Peyer's patch (tissue), 4 donors: Measurements from ENCODE around the gene PIK3CD. TPM values are rescaled to one million over a fixed set of nuclear protein-coding genes. Genes with fewer than 3 reads are reported as not detected.

Experiments
- DNase-seq, 3 donors: peaks; one replicate each; pipeline ENCODE4 v3.0.0-alpha.2; 2017 to 2019
- H3K27ac ChIP-seq, 4 donors: fragments of 200-600 bp; sonication (generic); one replicate each; pipeline ENCODE4 v1.5.1; 2016 to 2019
- H3K27me3 ChIP-seq, 2 donors: fragments of 200-600 bp; sonication (generic); one replicate each; pipeline ENCODE4 v1.5.1; 2019
- H3K36me3 ChIP-seq, 3 donors: fragments of 200-600 bp; sonication (generic); one replicate each; pipeline ENCODE4 v1.5.1; 2016 to 2019
- H3K4me1 ChIP-seq, 4 donors: fragments of 200-600 bp; sonication (generic); one replicate each; pipeline ENCODE4 v1.5.1; 2016 to 2019
- H3K4me3 ChIP-seq, 4 donors: fragments of 200-600 bp; sonication (generic); 1 replicate in 3 of 4; 2 replicates in 1 of 4; pipeline ENCODE4 v1.5.1; 2016 to 2019; ENCODE audit warnings: mild to moderate bottlenecking in 1 of 4
- H3K9me3 ChIP-seq, 4 donors: fragments of 200-600 bp; sonication (generic); one replicate each; pipeline ENCODE4 v1.5.1; 2016 to 2019; ENCODE audit warnings: mild to moderate bottlenecking in 1 of 4
- POLR2A ChIP-seq, 2 donors: fragments of 450-650 bp; IDR thresholded peaks; one replicate each; pipeline ENCODE4 v1.5.1; 2017; ENCODE audit warnings: antibody characterized with exemption in 2 of 2, mild to moderate bottlenecking in 2 of 2, moderate library complexity in 2 of 2
- total RNA-seq, 4 donors: library from RNA; depleted of rRNA; stranded (reverse); fragments of >200 nt; gene quantifications; one replicate each; pipeline ENCODE4 v1.1.0, GENCODE V29; 2016
- TF ChIP-seq, protein P1 (sequence below), 6 experiments: fragments of 450-650 bp in 4 of 6; fragments of 200-600 bp in 2 of 6; sonication (generic) in 1 of 6; IDR thresholded peaks; one replicate each; pipeline ENCODE4 v1.5.1; 2017 to 2019; ENCODE audit warnings: antibody characterized with exemption in 6 of 6, mild to moderate bottlenecking in 3 of 6, moderate library complexity in 1 of 6

The PIK3CD gene
- total RNA-seq, 4 donors from 2014 or later: 2.8 to 34.7 (median 7.6) TPM

DNA sequence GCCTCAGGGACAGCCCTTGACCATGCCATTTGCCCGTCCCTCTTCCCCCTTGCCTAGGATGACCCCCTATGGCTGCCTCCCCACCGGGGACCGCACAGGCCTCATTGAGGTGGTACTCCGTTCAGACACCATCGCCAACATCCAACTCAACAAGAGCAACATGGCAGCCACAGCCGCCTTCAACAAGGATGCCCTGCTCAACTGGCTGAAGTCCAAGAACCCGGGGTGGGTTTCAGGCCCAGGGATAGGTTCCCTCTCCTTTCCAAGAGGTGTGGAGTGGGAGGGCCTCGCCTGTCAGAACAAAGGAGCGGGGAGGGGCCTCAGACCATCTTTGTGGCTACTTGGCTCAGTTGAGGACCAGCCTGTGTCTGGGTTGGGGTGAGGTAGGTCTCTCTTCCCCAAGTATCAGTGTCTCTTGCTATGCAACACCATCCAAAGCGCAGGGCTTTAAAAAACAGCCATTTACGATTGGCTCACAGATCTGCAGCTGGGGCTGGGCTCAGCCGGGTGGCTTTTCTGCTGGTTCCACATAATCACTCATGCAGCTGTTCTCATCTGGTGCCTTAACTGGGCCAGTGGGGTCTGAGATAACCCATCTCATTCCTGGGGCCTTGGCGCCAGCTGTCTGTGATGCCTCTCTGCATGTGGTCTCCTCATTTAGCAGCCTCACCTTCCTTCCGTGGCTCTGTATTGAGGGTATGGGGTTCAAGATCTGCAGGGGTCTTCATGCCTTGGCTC lies 71.7 kb downstream of the PIK3CD start:
- TF ChIP-seq POLR2A (IDR thresholded peaks at IDR 0.05): no peak
- TF ChIP-seq, protein P1, sequence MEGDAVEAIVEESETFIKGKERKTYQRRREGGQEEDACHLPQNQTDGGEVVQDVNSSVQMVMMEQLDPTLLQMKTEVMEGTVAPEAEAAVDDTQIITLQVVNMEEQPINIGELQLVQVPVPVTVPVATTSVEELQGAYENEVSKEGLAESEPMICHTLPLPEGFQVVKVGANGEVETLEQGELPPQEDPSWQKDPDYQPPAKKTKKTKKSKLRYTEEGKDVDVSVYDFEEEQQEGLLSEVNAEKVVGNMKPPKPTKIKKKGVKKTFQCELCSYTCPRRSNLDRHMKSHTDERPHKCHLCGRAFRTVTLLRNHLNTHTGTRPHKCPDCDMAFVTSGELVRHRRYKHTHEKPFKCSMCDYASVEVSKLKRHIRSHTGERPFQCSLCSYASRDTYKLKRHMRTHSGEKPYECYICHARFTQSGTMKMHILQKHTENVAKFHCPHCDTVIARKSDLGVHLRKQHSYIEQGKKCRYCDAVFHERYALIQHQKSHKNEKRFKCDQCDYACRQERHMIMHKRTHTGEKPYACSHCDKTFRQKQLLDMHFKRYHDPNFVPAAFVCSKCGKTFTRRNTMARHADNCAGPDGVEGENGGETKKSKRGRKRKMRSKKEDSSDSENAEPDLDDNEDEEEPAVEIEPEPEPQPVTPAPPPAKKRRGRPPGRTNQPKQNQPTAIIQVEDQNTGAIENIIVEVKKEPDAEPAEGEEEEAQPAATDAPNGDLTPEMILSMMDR (IDR thresholded peaks at IDR 0.05): no peak
- Histone ChIP-seq H3K36me3 (peaks cover 0 to 62% (median 0%) of the 10 kb centered on the region in 3 donors), H3K4me1 (peaks cover 0 to 34% (median 13%) of the 10 kb centered on the region in 4 donors), H3K4me3 (no peak overlapping the region), H3K9me3 (no peaks in the 10 kb centered on the region), H3K27me3 (no peaks in the 10 kb centered on the region), H3K27ac (no peak overlapping the region)
- no peak for DNase-seq

GRCh38 chr1:9723926-9724325 lies 72.4 kb downstream of the PIK3CD start:
- Histone ChIP-seq H3K27ac (no peak overlapping the region), H3K4me1 (peaks cover 0 to 27% (median 6%) of the 10 kb centered on the region in 4 donors), H3K9me3 (no peaks in the 10 kb centered on the region), H3K4me3 (no peak overlapping the region), H3K36me3 (peaks cover 0 to 69% (median 0%) of the 10 kb centered on the region in 3 donors), H3K27me3 (no peaks in the 10 kb centered on the region)
- TF ChIP-seq, protein P1 (IDR thresholded peaks at IDR 0.05): no peak
- no peak for TF ChIP-seq POLR2A (IDR thresholded peaks at IDR 0.05)
- no peak for DNase-seq

GRCh38 chr1:9724706-9725476 lies 73.4 kb downstream of the PIK3CD start:
- H3K4me1 ChIP-seq: peaks cover 0 to 23% (median 2%) of the 10 kb centered on the region in 4 donors
- H3K9me3 ChIP-seq: no peaks in the 10 kb centered on the region
- no peak overlapping the region for H3K4me3 ChIP-seq
- peak overlapping the region in 1 of 4 donors; percentile 46 for H3K27ac ChIP-seq
- peak; percentile 73 to 88 (median 76) for DNase-seq
- no peaks in the 10 kb centered on the region for H3K27me3 ChIP-seq
- peaks cover 0 to 77% (median 0%) of the 10 kb centered on the region in 3 donors for H3K36me3 ChIP-seq
- TF ChIP-seq POLR2A (IDR thresholded peaks at IDR 0.05): no peak
- TF ChIP-seq, protein P1 (IDR thresholded peaks at IDR 0.05): peak; percentile 77 to 94 (median 88)

GRCh38 chr1:9726406-9726805 lies 74.9 kb downstream of the PIK3CD start:
- DNase-seq: no peak
- Histone ChIP-seq H3K36me3 (peaks cover 0 to 83% (median 0%) of the 10 kb centered on the region in 3 donors), H3K4me1 (peaks cover 0 to 10% (median 2%) of the 10 kb centered on the region in 4 donors), H3K4me3 (no peak overlapping the region), H3K27me3 (no peaks in the 10 kb centered on the region), H3K9me3 (no peaks in the 10 kb centered on the region), H3K27ac (no peak overlapping the region)
- TF ChIP-seq POLR2A (IDR thresholded peaks at IDR 0.05): no peak
- TF ChIP-seq, protein P1 (IDR thresholded peaks at IDR 0.05): no peak

DNA sequence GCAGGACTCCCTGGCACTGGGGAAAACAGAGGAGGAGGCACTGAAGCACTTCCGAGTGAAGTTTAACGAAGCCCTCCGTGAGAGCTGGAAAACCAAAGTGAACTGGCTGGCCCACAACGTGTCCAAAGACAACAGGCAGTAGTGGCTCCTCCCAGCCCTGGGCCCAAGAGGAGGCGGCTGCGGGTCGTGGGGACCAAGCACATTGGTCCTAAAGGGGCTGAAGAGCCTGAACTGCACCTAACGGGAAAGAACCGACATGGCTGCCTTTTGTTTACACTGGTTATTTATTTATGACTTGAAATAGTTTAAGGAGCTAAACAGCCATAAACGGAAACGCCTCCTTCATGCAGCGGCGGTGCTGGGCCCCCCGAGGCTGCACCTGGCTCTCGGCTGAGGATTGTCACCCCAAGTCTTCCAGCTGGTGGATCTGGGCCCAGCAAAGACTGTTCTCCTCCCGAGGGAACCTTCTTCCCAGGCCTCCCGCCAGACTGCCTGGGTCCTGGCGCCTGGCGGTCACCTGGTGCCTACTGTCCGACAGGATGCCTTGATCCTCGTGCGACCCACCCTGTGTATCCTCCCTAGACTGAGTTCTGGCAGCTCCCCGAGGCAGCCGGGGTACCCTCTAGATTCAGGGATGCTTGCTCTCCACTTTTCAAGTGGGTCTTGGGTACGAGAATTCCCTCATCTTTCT lies 75.5 kb downstream of the PIK3CD start:
- Histone ChIP-seq H3K36me3 (peaks cover 0 to 83% (median 0%) of the 10 kb centered on the region in 3 donors), H3K4me1 (peaks cover 0 to 6% (median 0%) of the 10 kb centered on the region in 4 donors), H3K27ac (no peak overlapping the region), H3K27me3 (no peaks in the 10 kb centered on the region), H3K9me3 (no peaks in the 10 kb centered on the region), H3K4me3 (no peak overlapping the region)
- no peak for TF ChIP-seq POLR2A (IDR thresholded peaks at IDR 0.05)
- TF ChIP-seq, protein P1 (IDR thresholded peaks at IDR 0.05): no peak
- no peak for DNase-seq
